ENCODE data around the gene SHE.

GRCh38 chr1:154459080-154459479, 43.1 kb downstream of the SHE start:
- TF ChIP-seq EP300 (IDR thresholded peaks at IDR 0.05; ENCODE audit: borderline replicate concordance) (no peak), NFIC (IDR thresholded peaks at IDR 0.05) (no peak), REST (IDR thresholded peaks at IDR 0.05; ENCODE audit: low read depth) (no peak), FOXM1 (IDR thresholded peaks at IDR 0.05; ENCODE audit: borderline replicate concordance, low read depth) (no peak), TAF1 (IDR thresholded peaks at IDR 0.05; ENCODE audit: low read depth) (no peak), CEBPB (IDR thresholded peaks at IDR 0.05) (no peak), RAD21 (IDR thresholded peaks at IDR 0.05; ENCODE audit: low read depth) (no peak), TEAD4 (IDR thresholded peaks at IDR 0.05) (no peak), ZBTB7A (IDR thresholded peaks at IDR 0.05; ENCODE audit: low read depth) (no peak), TCF12 (IDR thresholded peaks at IDR 0.05; ENCODE audit: low read depth) (no peak), EGR1 (IDR thresholded peaks at IDR 0.05) (no peak), MAX (IDR thresholded peaks at IDR 0.05) (no peak), YY1 (IDR thresholded peaks at IDR 0.05; ENCODE audit: low read depth) (no peak), CREB1 (IDR thresholded peaks at IDR 0.05; ENCODE audit: low read depth) (no peak)

Data from Ishikawa (cell line).